HG02943 (cell line): ENCODE data around the gene CBX2.

Source experiments
- ATAC-seq: cut with Tn5 transposase; IDR thresholded peaks from one replicate; pipeline ENCODE4 v1.9.1; 2021; ENCODE audit warnings: mild to moderate bottlenecking, low read depth, moderate library complexity; ENCODE audit not compliant: unreplicated experiment

CBX2 gene

GRCh38 chr17:79777894-79778503, at the start of gene CBX2:
Gene CBX2 (plus strand): TSS chr17:79778148. CDS start chr17:79778236, 88 bp downstream.
- peak; percentile 58 for ATAC-seq

- no peak for ATAC-seq
Measured at GRCh38 chr17:79728169-79728907, 49.6 kb upstream of the CBX2 start.

- no peak for ATAC-seq
Measured at GRCh38 chr17:79728908-79729471, 49.0 kb upstream of the CBX2 start.

- ATAC-seq, result no peak
Measured at GRCh38 chr17:79729761-79730160, 48.2 kb upstream of the CBX2 start.

GRCh38 chr17:79730437-79730768, 47.5 kb upstream of the CBX2 start:
- ATAC-seq, result no peak

GRCh38 chr17:79730769-79731483, 47.0 kb upstream of the CBX2 start, which contains the start of gene ENPP7:
Gene ENPP7 (plus strand): TSS chr17:79730943. CDS start chr17:79731140, 197 bp downstream.
- ATAC-seq, result no peak

GRCh38 chr17:79732254-79732653, 45.7 kb upstream of the CBX2 start:
- no peak for ATAC-seq

- ATAC-seq, result no peak
Measured at GRCh38 chr17:79732804-79733691, 44.9 kb upstream of the CBX2 start.

- no peak for ATAC-seq
Measured at GRCh38 chr17:79733692-79734070, 44.3 kb upstream of the CBX2 start.

- no peak for ATAC-seq
Measured at GRCh38 chr17:79735096-79735495, 42.9 kb upstream of the CBX2 start.

- no peak for ATAC-seq
Measured at GRCh38 chr17:79737046-79737921, 40.7 kb upstream of the CBX2 start.

- ATAC-seq, result no peak
Measured at GRCh38 chr17:79737922-79738578, 39.9 kb upstream of the CBX2 start.

GRCh38 chr17:79738643-79739042, 39.3 kb upstream of the CBX2 start:
- ATAC-seq, result no peak

- ATAC-seq, result no peak
Measured at GRCh38 chr17:79739148-79740062, 38.5 kb upstream of the CBX2 start.

- ATAC-seq, result no peak
Measured at GRCh38 chr17:79740413-79740812, 37.5 kb upstream of the CBX2 start.

- ATAC-seq, result no peak
Measured at GRCh38 chr17:79741401-79741750, 36.6 kb upstream of the CBX2 start.

GRCh38 chr17:79741751-79742588, 36.0 kb upstream of the CBX2 start:
- ATAC-seq, result no peak
